SH-SY5Y (cell line): ENCODE measurements around the gene HIRA.

Source experiments
- GATA2 ChIP-seq: IDR thresholded peaks from 2 replicates; pipeline ENCODE4 v1.6.1; 2011; ENCODE audit warnings: mild to moderate bottlenecking, low read depth, low read length
- GATA3 ChIP-seq: IDR thresholded peaks from 2 replicates; pipeline ENCODE4 v1.6.1; 2011; ENCODE audit warnings: low read depth, mild to moderate bottlenecking, low read length, moderate library complexity

DNA sequence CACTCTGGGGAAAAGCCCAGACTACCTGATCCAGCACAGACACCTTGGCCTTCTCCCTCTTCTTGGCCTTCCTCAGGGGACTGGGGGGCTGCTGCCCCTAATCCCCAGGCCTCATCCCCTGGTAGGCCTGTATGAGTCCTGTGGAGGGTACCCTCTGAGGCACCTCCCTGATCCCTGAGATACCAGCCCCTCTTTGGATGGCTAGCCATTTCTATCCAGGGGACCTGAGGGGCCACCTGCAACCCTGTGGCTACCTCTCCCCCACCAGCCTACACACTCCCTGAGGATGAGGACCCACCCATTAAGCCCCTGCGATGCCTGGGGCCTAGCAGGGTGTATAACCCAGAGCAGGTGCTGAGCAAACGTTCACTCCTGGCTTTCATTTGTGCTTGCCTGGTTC is 54.6 kb downstream of the HIRA start:
- TF ChIP-seq GATA2 (no peak), GATA3 (no peak)
